SK-N-SH treated with all-trans-retinoic acid at 6 μM for 48 hours (cell line): ENCODE data around the gene PRKCE.

Experiments
- ATAC-seq: fragments of 200-7000 bp; cut with Tn5 transposase; 3 replicates; pipeline ENCODE4 v1.9.1; 2020; ENCODE audit warnings: mild to moderate bottlenecking, moderate library complexity
- BACH2 ChIP-seq: fragments of 250-450 bp; sonication (Bioruptor Pico); IDR thresholded peaks from 2 replicates; pipeline ENCODE4 v1.9.0; 2021; ENCODE audit warnings: mild to moderate bottlenecking, borderline replicate concordance
- CREB5 ChIP-seq: fragments of 250-450 bp; sonication (Bioruptor Pico); IDR thresholded peaks from 2 replicates; pipeline ENCODE4 v1.5.1; 2020; ENCODE audit warnings: low read depth, mild to moderate bottlenecking, moderate library complexity
- CSDC2 ChIP-seq: fragments of 250-450 bp; sonication (Bioruptor Pico); IDR thresholded peaks from 2 replicates; pipeline ENCODE4 v1.5.0; 2020; ENCODE audit warnings: mild to moderate bottlenecking, moderate library complexity
- CSRNP3 ChIP-seq: fragments of 250-450 bp; sonication (Bioruptor Pico); IDR thresholded peaks from 2 replicates; pipeline ENCODE4 v1.5.1; 2021; ENCODE audit warnings: mild to moderate bottlenecking, moderate library complexity
- ESRRG ChIP-seq: fragments of 250-450 bp; sonication (Bioruptor Pico); IDR thresholded peaks from 2 replicates; pipeline ENCODE4 v1.6.1; 2021; ENCODE audit warnings: mild to moderate bottlenecking
- GLIS3 ChIP-seq: fragments of 250-450 bp; sonication (Bioruptor Pico); IDR thresholded peaks from 2 replicates; pipeline ENCODE4 v1.5.0; 2020; ENCODE audit warnings: mild to moderate bottlenecking, moderate library complexity
- ISL1 ChIP-seq: fragments of 250-450 bp; sonication (Bioruptor Pico); IDR thresholded peaks from 2 replicates; pipeline ENCODE4 v2.1.2; 2022; ENCODE audit warnings: mild to moderate bottlenecking, moderate library complexity
- OSR1 ChIP-seq: fragments of 250-450 bp; sonication (Bioruptor Pico); IDR thresholded peaks from 2 replicates; pipeline ENCODE4 v1.8.0; 2022; ENCODE audit warnings: moderate library complexity, mild to moderate bottlenecking, inconsistent platforms
- POU6F1 ChIP-seq: fragments of 250-450 bp; sonication (Bioruptor Pico); IDR thresholded peaks from 2 replicates; pipeline ENCODE4 v1.8.0; 2021; ENCODE audit warnings: low read depth, mild to moderate bottlenecking, moderate library complexity, borderline replicate concordance
- PPARA ChIP-seq: fragments of 250-450 bp; sonication (Bioruptor Pico); IDR thresholded peaks from 2 replicates; pipeline ENCODE4 v1.5.0; 2020; ENCODE audit warnings: mild to moderate bottlenecking, borderline replicate concordance
- RARB ChIP-seq: fragments of 250-450 bp; sonication (Bioruptor Pico); IDR thresholded peaks from 2 replicates; pipeline ENCODE4 v1.8.0; 2021; ENCODE audit warnings: mild to moderate bottlenecking, moderate library complexity
- SNAI2 ChIP-seq: fragments of 250-450 bp; sonication (Bioruptor Pico); IDR thresholded peaks from 2 replicates; pipeline ENCODE4 v1.5.0; 2020; ENCODE audit warnings: mild to moderate bottlenecking, moderate library complexity
- TCF4 ChIP-seq: fragments of 250-450 bp; sonication (Bioruptor Pico); IDR thresholded peaks from 2 replicates; pipeline ENCODE4 v1.8.0; 2021; ENCODE audit warnings: mild to moderate bottlenecking, moderate library complexity, borderline replicate concordance
- TOX ChIP-seq: fragments of 250-450 bp; sonication (Bioruptor Pico); IDR thresholded peaks from 2 replicates; pipeline ENCODE4 v1.8.0; 2021; ENCODE audit warnings: mild to moderate bottlenecking, moderate library complexity, borderline replicate concordance
- TSHZ2 ChIP-seq: fragments of 250-450 bp; sonication (Bioruptor Pico); IDR thresholded peaks from 2 replicates; pipeline ENCODE4 v1.5.0; 2020; ENCODE audit warnings: mild to moderate bottlenecking, moderate library complexity
- ZC3H10 ChIP-seq: fragments of 250-450 bp; sonication (Bioruptor Pico); IDR thresholded peaks from 2 replicates; pipeline ENCODE4 v1.5.1; 2021; ENCODE audit warnings: mild to moderate bottlenecking, moderate library complexity
- ZFP3 ChIP-seq: fragments of 250-450 bp; sonication (Bioruptor Pico); IDR thresholded peaks from 2 replicates; pipeline ENCODE4 v1.5.0; 2020; ENCODE audit warnings: mild to moderate bottlenecking, moderate library complexity
- ZFP30 ChIP-seq: fragments of 450-650 bp; formaldehyde crosslinking; IDR thresholded peaks from 2 replicates; pipeline ENCODE4 v1.5.0; 2022; ENCODE audit warnings: mild to moderate bottlenecking, moderate library complexity
- ZNF565 ChIP-seq: fragments of 450-650 bp; formaldehyde crosslinking; conservative IDR thresholded peaks from 2 replicates; pipeline ENCODE4 v1.5.0; 2020; ENCODE audit warnings: low read depth, mild to moderate bottlenecking, moderate library complexity
- ZNF70 ChIP-seq: fragments of 450-650 bp; formaldehyde crosslinking; IDR thresholded peaks from 2 replicates; pipeline ENCODE4 v1.5.0; 2020; ENCODE audit warnings: mild to moderate bottlenecking, moderate library complexity
- ZNF8 ChIP-seq: fragments of 450-650 bp; formaldehyde crosslinking; IDR thresholded peaks from 2 replicates; pipeline ENCODE4 v1.5.0; 2020; ENCODE audit warnings: mild to moderate bottlenecking, moderate library complexity

The PRKCE gene

GRCh38 chr2:45770811-45771210 lies 119.3 kb downstream of the PRKCE start (continued):
- TF ChIP-seq PPARA (no peak), ISL1 (no peak)
- TF ChIP-seq, all 23 proteins: peak for 0

GRCh38 chr2:45771261-45771660 lies 119.8 kb downstream of the PRKCE start:
- TF ChIP-seq ZNF8 (CRISPR knock-in tag) (no peak), CSDC2 (no peak), POU6F1 (no peak)
- peak; percentile 24; the same call in 2 of the 3 replicates for ATAC-seq

GRCh38 chr2:45772038-45772437 lies 120.6 kb downstream of the PRKCE start:
- no peak for ATAC-seq
- TF ChIP-seq TOX (CRISPR knock-in tag), result no peak
- TF ChIP-seq CREB5 (CRISPR knock-in tag), result no peak
- no peak for TF ChIP-seq ISL1
- TF ChIP-seq ZNF8 (CRISPR knock-in tag), result no peak
- no peak for TF ChIP-seq GLIS3 (CRISPR knock-in tag)
- TF ChIP-seq BACH2 (CRISPR knock-in tag), result no peak
- no peak for TF ChIP-seq ESRRG (CRISPR knock-in tag)
- TF ChIP-seq ZNF70 (CRISPR knock-in tag), result no peak
- TF ChIP-seq TCF4 (CRISPR knock-in tag), result no peak
- no peak for TF ChIP-seq SNAI2
- no peak for TF ChIP-seq RARB (CRISPR knock-in tag)
- no peak for TF ChIP-seq CSRNP3 (CRISPR knock-in tag)
- TF ChIP-seq OSR1 (CRISPR knock-in tag), result no peak
- TF ChIP-seq ZC3H10 (CRISPR knock-in tag), result no peak
- no peak for TF ChIP-seq ZNF565 (CRISPR knock-in tag)
- TF ChIP-seq TSHZ2, result no peak
- no peak for TF ChIP-seq ZFP30 (CRISPR knock-in tag)
- no peak for TF ChIP-seq POU6F1

GRCh38 chr2:45773909-45774308 lies 122.4 kb downstream of the PRKCE start:
- TF ChIP-seq ZNF565 (CRISPR knock-in tag), result no peak
- TF ChIP-seq ZFP3 (CRISPR knock-in tag), result no peak
- TF ChIP-seq ZNF8 (CRISPR knock-in tag), result no peak
- no peak for TF ChIP-seq ESRRG (CRISPR knock-in tag)
- no peak for TF ChIP-seq ZFP30 (CRISPR knock-in tag)
- TF ChIP-seq POU6F1, result no peak
- no peak for TF ChIP-seq CSDC2
- ATAC-seq, result no peak
